NCI-H1417 (cell line): ENCODE data around the gene KDM8.
"Not testable (repeated sequence)": the region's sequence is repeated elsewhere in the genome, so short reads cannot be mapped to it uniquely, and the experiment has no call there.

Source experiments
- DNase-seq, 3 experiments: peaks; one replicate each; lab custom pipeline; 2025; lab: John Stamatoyannopoulos, UW

KDM8 gene

GRCh38 chr16:27191352-27191924 is 11.9 kb upstream of the KDM8 start:
- DNase-seq, result no peak

GRCh38 chr16:27193300-27193990 is 9.9 kb upstream of the KDM8 start:
- no peak for DNase-seq

GRCh38 chr16:27195076-27195741 is 8.1 kb upstream of the KDM8 start:
- DNase-seq, result no peak

- no peak for DNase-seq
Observed at GRCh38 chr16:27195941-27196595, 7.3 kb upstream of the KDM8 start.

- DNase-seq, result no peak
Observed at GRCh38 chr16:27197004-27197403, 6.3 kb upstream of the KDM8 start.

GRCh38 chr16:27198451-27199234 is 4.7 kb upstream of the KDM8 start:
- no peak for DNase-seq

- DNase-seq, result no peak
Observed at GRCh38 chr16:27199235-27199586, 4.1 kb upstream of the KDM8 start.

GRCh38 chr16:27199736-27200135 is 3.6 kb upstream of the KDM8 start:
- no peak for DNase-seq

GRCh38 chr16:27200914-27201313 is 2.4 kb upstream of the KDM8 start:
- DNase-seq, result not testable (repeated sequence)

GRCh38 chr16:27202923-27203506 is 311 bp upstream of the KDM8 start:
- peak in 1 of 3 experiments; percentile 87 for DNase-seq

GRCh38 chr16:27204312-27204915 is 1.1 kb downstream of the KDM8 start:
- no peak for DNase-seq

- DNase-seq, result no peak
Observed at GRCh38 chr16:27205423-27206065, 2.2 kb downstream of the KDM8 start.

GRCh38 chr16:27207121-27207520 is 3.8 kb downstream of the KDM8 start:
- DNase-seq, result not testable (repeated sequence)

- no peak for DNase-seq
Observed at GRCh38 chr16:27208081-27208680, 4.9 kb downstream of the KDM8 start.

GRCh38 chr16:27208796-27209195 is 5.5 kb downstream of the KDM8 start:
- no peak for DNase-seq

- DNase-seq, result no peak
Observed at GRCh38 chr16:27209591-27209990, 6.3 kb downstream of the KDM8 start.

GRCh38 chr16:27210174-27210573 is 6.8 kb downstream of the KDM8 start:
- DNase-seq, result no peak

GRCh38 chr16:27211026-27211425 is 7.7 kb downstream of the KDM8 start:
- no peak for DNase-seq

- no peak for DNase-seq
Observed at GRCh38 chr16:27214084-27214961, 11.0 kb downstream of the KDM8 start.
